NK-92 (cell line): Measurements from ENCODE around the gene RTN4IP1.
"Not testable (repeated sequence)": the region's sequence is repeated elsewhere in the genome, so short reads cannot be mapped to it uniquely, and the experiment has no call there.

Experiments
- DNase-seq: peaks from one replicate; lab custom pipeline; 2025; ENCODE audit not compliant: unreplicated experiment; lab: John Stamatoyannopoulos, UW

The RTN4IP1 gene

GRCh38 chr6:106548926-106549455, 80.3 kb downstream of the RTN4IP1 start:
- DNase-seq: not testable (repeated sequence)

GRCh38 chr6:106547601-106548453, 81.5 kb downstream of the RTN4IP1 start:
- DNase-seq: no peak

- no peak for DNase-seq
These were observed 82.4 kb downstream of the RTN4IP1 start for GRCh38 chr6:106546691-106547414.

- no peak for DNase-seq
These were observed 83.0 kb downstream of the RTN4IP1 start for GRCh38 chr6:106546261-106546690.

GRCh38 chr6:106540907-106541306, 88.4 kb downstream of the RTN4IP1 start:
- no peak for DNase-seq

- no peak for DNase-seq
These were observed 88.9 kb downstream of the RTN4IP1 start for GRCh38 chr6:106540432-106540831.

- DNase-seq: no peak
These were observed 89.4 kb downstream of the RTN4IP1 start for GRCh38 chr6:106539936-106540335.

GRCh38 chr6:106538145-106538544, 91.2 kb downstream of the RTN4IP1 start:
- no peak for DNase-seq

- DNase-seq: no peak
These were observed 91.6 kb downstream of the RTN4IP1 start for GRCh38 chr6:106537662-106538061.

GRCh38 chr6:106536851-106537250, 92.4 kb downstream of the RTN4IP1 start:
- DNase-seq: no peak

GRCh38 chr6:106536357-106536756, 92.9 kb downstream of the RTN4IP1 start:
- DNase-seq: no peak

- no peak for DNase-seq
These were observed 94.3 kb downstream of the RTN4IP1 start for GRCh38 chr6:106535012-106535411.

GRCh38 chr6:106534564-106534982, 94.7 kb downstream of the RTN4IP1 start:
- no peak for DNase-seq

- no peak for DNase-seq
These were observed 95.3 kb downstream of the RTN4IP1 start for GRCh38 chr6:106534004-106534403.

- no peak for DNase-seq
These were observed 96.2 kb downstream of the RTN4IP1 start for GRCh38 chr6:106533054-106533453.

- DNase-seq: no peak
These were observed 98.8 kb downstream of the RTN4IP1 start for GRCh38 chr6:106530502-106530901.

GRCh38 chr6:106530026-106530425, 99.3 kb downstream of the RTN4IP1 start:
- no peak for DNase-seq

GRCh38 chr6:106529438-106529837, 99.9 kb downstream of the RTN4IP1 start:
- DNase-seq: no peak

- no peak for DNase-seq
These were observed 100.8 kb downstream of the RTN4IP1 start for GRCh38 chr6:106528521-106528920.

GRCh38 chr6:106527979-106528378, 101.3 kb downstream of the RTN4IP1 start:
- DNase-seq: no peak

GRCh38 chr6:106527117-106527516, 102.2 kb downstream of the RTN4IP1 start:
- DNase-seq: no peak

GRCh38 chr6:106525882-106526275, 103.4 kb downstream of the RTN4IP1 start:
- no peak for DNase-seq
